ENCODE results near the gene CRHR2.

GRCh38 chr7:30706908-30707307, 24.7 kb upstream of the CRHR2 start:
- TF ChIP-seq, protein P1, sequence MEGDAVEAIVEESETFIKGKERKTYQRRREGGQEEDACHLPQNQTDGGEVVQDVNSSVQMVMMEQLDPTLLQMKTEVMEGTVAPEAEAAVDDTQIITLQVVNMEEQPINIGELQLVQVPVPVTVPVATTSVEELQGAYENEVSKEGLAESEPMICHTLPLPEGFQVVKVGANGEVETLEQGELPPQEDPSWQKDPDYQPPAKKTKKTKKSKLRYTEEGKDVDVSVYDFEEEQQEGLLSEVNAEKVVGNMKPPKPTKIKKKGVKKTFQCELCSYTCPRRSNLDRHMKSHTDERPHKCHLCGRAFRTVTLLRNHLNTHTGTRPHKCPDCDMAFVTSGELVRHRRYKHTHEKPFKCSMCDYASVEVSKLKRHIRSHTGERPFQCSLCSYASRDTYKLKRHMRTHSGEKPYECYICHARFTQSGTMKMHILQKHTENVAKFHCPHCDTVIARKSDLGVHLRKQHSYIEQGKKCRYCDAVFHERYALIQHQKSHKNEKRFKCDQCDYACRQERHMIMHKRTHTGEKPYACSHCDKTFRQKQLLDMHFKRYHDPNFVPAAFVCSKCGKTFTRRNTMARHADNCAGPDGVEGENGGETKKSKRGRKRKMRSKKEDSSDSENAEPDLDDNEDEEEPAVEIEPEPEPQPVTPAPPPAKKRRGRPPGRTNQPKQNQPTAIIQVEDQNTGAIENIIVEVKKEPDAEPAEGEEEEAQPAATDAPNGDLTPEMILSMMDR (IDR thresholded peaks at IDR 0.05; ENCODE audit: low read length) = no peak
- TF ChIP-seq EZH2 (optimal IDR thresholded peaks at IDR 0.05; ENCODE audit: low read depth, low read length) = no peak
